UCSD-AML1 (cell line): Measurements from ENCODE around the gene ASS1.

ENCODE experiments used
- DNase-seq: peaks from one replicate; lab custom pipeline; 2025; ENCODE audit not compliant: unreplicated experiment; lab: John Stamatoyannopoulos, UW

Gene ASS1

DNA sequence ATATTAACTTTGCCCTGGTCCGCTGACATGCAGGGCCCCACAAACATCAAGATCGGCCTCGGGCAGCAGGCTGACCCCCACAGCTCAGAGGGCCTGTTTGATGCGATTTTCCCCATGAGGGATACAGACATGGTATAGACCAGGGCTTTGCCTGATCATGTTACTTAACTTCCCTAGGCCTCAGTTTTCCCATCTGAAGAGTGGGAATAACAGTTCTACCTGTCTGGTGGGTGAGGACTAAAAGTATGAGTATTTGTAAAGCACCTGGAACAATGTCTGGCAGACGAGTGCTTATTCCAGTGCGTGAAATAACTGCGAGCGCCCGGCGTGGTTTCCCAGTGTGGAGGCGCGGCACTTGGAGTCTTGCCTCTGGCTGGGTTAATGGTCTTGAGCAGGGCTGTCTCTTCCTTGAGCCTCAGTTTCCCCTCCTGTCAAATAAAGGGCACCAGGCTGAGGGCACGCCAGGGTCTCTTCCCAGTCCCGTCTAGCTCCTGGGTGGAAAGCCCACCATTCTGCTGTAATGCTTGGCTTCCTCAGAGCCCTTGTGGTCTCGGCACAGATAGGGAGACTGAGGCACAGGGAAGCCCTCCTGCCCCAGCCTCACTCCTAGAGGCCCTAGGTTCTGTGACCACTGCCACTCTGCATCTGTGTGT lies 47.2 kb downstream of the ASS1 start:
- no peak for DNase-seq

DNA sequence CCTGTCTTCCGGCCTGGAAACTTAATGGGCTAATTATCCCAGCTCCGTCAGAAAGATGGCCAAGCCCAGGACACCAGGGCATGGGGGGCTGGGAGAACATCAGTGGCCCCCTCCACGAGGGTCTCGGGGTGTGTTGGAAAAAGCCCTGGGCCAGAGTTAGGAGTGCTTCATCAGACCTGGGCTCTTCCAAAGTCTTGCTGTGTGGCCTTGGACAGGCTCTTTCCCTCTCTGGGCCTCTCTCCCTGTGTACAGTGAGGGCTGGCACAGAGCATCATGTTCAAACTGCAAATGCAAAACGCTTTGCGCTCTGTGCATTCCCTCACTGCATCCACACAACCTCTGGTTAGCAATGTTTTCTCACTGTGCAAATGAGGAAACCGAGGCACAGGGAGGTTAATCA lies 48.3 kb downstream of the ASS1 start:
- no peak for DNase-seq

DNA sequence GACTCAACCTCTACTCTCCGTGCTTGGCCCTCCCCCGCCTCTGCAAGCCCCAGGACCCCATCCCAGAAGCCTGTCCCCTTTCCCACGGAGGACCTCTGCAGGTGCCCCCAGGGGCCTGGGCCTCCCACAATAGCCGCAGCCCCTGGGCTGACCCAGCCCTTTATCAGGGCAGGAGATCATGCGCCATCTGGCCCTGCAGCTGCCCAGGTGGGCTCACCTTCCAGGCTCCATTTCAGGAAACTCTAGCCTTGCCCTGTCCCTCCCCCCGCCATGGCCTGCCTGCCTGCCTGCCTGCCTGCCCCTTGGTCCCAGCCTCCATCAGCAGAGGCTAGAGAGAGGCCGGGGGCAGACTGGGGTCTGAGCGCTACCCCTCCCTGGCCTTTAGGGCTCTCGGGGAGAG lies 48.7 kb downstream of the ASS1 start:
- DNase-seq, result no peak

DNA sequence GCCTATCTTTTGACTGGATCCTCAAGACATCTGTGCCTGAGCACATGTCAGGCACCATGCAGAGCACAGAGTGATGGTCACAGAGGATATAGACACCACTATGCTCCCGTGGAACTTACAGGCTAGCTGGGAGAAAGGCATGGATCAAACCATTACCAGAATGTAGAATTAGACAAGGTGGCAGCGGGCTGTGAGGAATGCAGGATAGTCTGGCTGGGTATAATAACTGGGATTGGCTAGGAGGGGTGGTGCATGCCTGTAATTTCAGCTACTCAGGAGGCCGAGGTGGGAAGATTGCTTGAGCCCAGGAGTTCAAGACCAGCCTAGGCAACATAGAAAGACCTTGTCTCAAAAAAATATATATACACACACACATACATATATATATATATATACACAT lies 50.3 kb downstream of the ASS1 start:
- DNase-seq, result no peak

DNA sequence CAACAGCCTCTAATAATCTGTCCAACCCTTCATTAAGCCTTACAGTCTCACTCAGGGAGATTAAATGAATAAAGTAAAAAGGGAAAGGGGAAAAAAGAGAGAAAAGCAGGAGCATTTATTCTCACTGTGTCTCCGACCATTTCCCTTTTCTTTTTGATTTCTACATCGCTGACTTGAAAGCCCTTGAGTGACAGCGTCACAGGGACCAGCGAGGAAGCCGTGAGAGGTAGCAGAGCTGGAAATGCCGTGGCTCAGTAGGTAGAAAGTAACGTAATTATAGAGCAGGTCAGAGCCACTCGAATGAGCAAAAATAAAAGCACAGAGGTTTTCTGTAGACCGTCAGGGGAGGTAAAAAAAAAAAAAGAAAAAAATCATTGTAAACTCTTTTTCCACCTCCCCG lies 52.4 kb downstream of the ASS1 start:
- DNase-seq, result no peak

DNA sequence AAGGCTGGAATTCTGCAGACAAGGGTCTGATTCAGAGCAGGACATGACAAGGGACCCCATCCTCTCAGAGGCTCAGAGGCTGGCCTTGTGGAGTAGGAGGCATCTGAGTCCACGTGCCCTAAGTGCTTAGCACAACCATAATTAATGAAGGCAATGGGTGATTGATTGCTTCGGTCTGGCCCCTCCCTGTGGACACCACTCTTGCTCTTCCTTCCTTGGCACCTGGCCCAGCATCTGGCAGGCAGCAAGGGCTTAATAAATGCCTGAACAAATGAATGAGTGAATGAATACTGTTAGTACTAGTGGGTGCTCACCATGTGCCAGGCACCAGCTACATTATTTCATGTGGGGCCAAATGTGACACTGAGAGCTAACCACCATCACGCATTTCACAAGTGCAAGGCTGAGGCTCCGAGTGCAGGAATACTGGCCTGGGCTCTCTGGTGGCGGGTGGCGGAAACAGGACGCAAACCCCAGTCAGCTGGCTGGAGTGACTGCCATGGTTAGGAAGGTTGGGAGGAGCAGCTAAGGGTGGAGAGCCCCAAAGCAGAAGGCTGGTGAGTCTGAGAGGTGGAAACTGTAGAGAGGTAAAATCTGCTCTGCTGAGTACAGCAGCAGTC lies 53.6 kb downstream of the ASS1 start:
- DNase-seq, result no peak

DNA sequence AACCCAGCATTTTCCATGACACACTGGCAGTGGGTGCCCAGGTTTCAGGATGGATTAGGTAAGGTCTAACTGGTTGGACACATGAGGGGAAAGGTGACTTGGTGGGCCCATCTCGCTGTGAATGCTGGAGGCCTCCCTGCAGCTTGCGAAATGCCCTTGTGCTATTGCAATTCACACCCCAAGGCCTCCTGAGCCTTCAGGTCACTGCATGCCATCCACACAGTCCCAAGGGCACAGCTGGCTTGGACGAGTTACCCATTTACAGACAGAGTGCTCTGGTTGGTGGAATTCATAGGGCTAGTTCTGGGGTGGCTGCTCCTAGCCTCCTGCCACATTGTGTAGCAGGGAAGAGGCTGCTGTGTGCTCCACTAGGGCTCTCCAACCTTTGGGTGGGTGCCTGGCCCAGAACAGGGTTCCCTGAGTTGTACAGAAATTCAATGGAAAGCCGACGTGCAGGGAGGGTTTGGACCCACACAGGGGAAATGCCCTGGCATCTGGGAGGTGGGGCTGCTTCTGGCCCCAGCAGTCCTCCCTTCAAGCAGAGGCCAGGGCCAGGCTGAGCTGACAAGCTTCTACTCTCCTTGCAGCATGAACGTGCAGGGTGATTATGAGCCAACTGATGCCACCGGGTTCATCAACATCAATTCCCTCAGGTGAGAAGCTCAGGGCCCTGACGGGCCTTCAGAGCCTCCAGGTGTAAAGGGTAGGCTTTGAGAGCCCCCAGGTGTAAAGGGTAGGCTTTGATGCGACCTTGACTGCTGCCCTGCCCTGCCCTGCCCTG lies 54.3 kb downstream of the ASS1 start:
- no peak for DNase-seq

DNA sequence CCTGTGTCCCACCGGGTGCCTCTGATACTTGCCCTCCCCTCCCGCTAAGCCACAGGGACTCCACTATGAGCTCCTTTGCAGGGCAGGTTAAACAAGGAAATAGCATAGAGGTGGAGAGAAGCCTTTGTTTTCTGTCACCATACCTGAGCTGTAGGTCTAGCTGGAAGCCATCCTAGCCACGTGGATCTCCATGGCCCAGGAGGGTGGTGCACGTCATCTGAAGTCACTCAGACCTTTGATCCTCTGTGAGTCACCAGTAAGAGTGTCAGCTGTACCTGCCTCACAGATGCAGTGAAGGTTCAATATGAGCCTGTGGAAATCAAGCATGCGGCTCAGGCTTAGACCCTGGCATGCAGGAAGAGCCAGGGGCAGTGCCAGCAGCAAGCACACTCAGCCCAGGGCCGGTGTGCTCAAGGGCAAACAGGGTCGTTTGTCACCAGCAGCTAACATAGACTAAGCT lies 55.1 kb downstream of the ASS1 start:
- no peak for DNase-seq

DNA sequence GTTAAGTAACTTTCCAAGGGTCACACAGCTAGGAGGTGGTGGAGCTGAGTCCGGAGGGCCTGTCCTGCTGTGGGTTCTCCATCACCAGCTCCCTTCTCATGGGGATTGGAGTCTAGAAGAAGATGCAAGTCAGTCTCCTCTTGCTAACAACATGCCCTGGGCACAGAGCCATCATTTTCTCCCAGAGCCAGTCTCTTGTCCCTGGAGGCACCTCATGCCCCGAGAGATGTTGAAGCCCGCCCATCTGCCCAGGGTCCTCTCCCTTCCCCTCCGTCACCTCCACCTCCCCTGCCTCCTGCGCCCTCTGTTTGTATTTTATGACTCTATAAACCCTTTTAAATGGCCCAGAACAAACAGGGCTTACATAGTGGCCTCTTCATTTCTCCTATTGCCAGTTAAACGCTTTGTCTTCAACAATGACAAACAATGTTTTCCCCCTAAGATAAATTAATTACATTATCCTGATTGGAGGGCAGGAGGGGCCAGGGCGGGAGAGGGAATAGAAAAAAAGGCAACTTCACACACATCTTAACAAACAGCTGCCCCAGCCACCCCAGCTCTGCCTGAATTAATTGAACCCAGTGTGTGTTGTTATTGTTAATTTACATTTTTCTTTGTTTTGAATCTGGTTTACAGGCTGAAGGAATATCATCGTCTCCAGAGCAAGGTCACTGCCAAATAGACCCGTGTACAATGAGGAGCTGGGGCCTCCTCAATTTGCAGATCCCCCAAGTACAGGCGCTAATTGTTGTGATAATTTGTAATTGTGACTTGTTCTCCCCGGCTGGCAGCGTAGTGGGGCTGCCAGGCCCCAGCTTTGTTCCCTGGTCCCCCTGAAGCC lies 55.8 kb downstream of the ASS1 start:
- no peak for DNase-seq

DNA sequence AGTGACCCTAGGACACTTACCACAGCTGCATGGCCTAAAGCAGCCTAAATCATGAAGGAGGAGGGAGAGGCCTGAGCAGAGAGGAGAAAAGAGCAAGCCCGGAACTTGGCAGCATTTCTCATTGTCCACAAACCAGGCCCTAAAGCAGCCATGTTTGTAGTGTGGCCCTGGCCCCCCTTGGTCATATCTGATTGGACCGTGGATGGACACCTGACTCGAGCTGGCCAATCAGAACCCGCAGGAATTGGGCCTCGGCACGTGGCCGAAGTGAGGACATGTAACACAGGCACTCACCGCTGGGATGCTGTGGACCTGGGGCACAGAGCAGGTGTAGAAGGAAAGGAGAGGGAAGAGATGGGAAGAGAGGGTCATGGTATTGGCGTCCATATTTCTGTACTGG lies 56.9 kb downstream of the ASS1 start:
- no peak for DNase-seq

DNA sequence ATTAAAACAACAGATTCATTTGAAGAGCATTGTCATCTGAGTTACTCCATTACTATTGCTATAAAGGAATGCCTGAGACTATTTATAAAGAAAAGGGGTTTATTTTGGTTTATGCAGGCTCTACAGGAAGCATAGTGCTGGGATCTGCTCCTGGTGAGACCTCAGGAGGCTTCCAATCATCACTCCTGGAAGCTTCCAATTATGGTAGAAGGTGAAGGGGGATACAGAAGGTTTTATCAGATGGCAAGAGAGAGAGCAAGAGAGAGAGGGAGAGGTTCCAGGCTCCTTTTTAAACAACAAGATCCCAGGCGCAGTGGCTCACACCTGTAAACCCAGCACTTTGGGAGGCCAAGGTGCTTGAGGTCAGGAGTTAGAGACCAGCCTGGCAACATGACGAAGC lies 63.5 kb downstream of the ASS1 start:
- DNase-seq, result no peak

DNA sequence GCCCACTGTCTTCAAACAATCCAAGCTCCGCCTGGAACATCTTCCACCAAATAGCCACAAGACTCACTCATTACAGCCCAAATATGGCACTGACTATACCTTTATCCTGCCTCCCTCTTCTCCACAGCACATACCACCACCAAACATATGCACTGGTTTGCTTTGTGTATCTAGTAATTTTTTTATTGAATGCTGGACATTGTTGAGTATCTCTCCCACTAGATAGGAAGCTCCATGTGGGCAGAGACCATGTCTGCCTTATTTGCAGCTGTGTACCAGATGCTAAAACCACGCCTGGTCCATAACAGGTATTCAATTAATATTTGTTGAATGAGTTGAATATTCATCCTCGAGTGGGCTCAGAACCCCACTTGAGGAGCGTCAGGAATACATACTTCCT lies 67.4 kb downstream of the ASS1 start:
- no peak for DNase-seq

DNA sequence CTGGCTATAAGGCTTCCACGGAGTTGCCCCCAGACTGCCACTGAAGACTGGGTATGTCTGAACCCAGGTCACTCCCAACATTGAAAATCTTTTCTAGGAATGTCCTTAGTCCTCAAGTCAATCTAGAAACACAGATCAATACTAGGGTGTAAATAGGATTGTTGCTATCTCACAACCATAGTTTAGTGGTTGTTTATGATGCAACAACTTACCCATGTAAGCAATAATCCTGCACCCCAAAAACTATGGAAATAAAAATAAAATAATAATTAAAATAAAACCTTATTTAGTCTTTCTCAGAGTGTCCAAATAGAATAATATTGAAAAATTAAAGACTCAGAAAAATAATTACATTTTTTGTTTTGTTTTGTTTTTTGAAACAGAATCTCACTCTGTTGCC lies 68.3 kb downstream of the ASS1 start:
- no peak for DNase-seq

DNA sequence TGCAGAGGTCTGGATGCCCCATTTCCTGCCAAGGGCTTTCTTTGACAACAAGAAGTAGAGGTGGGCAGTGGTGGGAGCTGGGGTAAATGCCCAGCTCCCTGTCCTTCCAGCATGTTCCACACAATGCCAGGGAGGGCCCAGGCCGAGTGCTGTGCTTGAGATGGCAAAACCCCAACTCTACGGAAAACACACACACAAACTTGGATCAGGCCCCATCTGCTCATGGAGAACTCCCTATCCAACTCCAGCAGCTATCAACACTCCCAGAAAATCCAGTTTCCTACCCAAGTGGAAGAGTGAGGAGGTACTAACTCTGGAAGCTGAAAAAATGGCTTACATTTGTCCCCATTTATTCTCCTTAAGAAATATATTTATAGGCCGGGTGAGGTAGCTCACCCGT lies 73.5 kb downstream of the ASS1 start:
- no peak for DNase-seq

DNA sequence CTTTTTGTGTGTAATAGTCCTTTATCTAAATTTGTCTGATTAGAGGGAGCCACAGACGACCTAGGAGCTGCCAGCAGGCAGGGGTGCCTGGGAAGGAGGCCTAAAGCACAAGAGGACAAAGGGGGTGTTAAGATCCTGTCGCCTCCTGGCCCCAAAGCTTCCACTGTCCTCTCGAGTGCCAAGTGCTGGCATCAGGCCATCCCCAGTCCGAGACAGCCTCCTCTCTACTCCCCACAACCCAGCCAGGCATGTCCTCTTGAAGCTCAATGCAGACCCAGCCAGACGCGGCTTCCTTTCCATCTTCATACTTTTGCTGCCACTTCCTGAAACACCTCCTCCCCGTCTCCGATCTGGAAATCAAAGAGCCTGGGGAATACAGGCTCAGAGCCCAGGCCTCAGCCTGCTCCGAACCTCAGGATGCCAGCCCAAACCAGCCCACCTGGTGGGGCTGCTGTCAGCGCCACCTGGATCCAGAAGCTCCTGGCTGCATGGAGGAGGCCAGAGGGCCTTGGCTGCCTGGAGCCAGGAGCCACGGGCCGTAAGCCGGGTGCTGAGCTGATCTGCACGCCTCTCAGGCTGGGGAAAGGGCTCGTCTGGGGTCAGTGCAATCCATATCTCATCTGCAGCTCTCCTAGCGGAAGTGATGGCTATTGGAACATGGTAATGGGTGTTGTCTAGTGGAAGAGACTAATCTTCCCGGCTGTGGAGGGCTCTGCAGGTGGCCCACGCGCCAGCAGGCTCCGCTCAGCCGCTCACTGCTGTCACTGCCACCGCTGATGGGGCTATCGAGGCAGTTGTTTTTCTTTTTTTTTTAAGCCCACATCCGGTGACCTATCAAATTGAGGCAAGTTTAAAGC lies 74.4 kb downstream of the ASS1 start:
- no peak for DNase-seq

DNA sequence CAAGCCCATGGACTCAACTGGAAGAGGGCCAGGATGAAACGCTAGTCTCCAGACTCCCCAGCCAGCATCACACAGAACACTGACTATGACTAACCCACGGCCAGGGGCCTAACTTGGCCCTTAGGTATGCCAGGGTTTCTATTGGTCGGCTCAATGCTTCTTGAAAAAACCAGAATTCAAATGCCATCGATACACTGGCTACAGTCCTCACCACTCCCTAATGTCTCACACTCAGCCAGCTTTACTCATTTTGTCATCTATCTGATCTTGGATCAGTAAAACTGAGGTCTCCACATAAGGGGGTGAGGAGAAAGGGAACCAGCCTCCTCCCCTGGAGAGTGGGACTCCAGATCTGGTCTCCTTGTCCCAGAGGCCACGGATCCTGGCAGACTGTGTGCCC lies 75.2 kb downstream of the ASS1 start:
- DNase-seq, result no peak

DNA sequence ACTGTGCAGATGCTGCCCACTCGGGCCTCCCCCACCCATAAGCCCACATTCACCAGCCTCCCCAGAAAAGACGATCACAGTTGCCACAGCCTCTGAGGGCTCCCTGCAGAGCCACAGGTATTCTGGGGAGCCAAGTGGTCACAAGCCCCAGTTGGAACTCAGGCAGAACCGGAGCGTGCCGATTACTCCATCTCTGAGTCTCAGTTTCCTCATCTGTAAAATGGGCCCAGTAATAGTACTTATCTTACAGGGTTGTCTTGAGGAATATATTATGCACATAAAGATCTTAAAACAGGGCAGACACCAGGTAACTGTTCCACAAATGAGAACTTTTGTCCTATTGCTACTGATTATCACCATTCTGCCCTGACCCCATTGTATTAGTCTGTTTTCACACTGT lies 77.0 kb downstream of the ASS1 start:
- no peak for DNase-seq

DNA sequence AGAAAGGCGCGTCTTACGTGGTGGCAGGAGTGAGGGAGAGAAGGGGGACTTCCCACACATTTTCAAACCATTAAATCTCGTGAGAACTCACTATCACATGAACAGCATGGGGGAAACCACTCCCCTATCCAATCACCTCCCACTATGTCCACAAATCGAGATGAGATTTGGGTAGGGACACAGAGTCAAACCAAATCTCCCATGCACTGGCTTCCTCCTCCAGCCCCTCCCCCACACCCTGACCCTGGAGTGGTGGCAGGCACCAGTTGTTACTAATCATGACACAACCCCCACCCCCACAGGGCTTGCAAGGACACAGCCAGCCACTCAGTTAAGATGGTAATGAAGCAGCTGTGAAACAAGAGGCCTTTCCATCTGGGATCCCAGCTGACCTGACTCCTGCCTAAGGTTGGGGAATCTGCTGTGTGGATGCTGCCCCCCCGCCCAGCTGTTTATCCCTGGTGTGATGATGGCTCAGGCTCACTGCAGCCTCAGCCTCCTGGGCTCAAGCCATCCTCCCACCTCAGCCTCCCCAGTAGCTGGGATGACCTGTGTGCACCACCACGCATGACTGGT lies 77.6 kb downstream of the ASS1 start:
- DNase-seq, result no peak

DNA sequence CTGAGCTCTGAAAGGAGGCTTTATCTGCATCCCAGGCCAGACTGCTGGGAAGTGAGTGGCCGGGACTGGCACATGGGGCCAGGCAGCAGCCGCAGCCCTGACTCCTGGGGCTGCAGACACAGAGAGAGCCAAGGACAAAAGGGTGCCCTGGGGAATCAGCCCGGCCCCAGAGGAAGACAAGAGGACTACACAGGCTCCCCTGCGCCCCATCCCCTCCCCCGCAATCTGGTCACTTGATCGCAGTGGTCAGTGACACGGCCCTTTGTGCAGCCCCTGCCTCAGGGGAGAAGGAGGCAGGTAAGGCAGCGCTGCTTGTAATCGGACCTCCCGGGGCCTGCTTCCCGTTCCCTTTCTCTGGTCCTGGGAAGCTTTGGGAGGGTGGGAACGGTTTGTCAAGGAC lies 79.2 kb downstream of the ASS1 start:
- DNase-seq, result no peak

DNA sequence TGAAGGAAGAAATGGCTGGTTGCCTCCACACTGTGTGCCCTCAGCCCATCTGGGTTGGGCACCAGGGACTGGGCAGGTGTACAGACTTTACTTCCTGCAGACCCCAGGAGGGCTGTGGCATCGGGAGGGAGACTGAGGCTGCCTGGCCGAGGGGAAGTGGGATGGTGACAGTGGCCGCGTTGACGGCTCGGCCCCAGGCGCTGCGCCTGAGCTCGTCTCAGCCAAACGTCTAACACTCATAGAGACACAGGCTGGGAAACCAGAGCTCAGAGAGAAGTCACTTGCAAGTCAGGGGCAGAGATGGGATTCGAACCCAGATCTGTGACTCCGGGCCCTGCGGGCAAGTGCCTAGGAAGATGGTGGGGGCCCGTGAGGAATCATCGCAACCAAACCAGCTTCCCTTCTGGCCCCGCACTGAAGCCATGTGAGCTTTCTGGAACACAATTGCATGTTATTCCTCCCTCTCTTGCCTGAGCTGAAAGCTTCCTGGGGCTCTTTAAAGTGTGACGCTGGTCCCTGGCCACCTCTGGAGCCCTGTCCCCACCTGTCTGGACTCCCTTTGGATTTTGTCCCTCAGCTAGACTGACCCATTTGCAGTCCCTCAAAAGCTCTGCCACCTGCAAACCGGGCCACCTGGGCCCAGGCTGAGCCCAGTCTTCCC lies 81.6 kb downstream of the ASS1 start:
- no peak for DNase-seq
